Suprapubic skin (tissue), 4 donors: ENCODE data around the gene SCYL3.

Source experiments
- EP300 ChIP-seq: sonication (generic); formaldehyde crosslinking; IDR thresholded peaks from one replicate; pipeline ENCODE4 v1.6.1; 2017; ENCODE audit warnings: antibody characterized with exemption
- POLR2AphosphoS5 ChIP-seq, 3 donors: sonication (generic); formaldehyde crosslinking; IDR thresholded peaks; one replicate each; pipeline ENCODE4 v1.6.1; 2017; ENCODE audit warnings: antibody characterized with exemption in 3 of 3
- TF ChIP-seq, protein P1 (sequence below), 2 donors: fragments of 200-600 bp in 1 of 2; fragments of 450-650 bp in 1 of 2; sonication (generic) in 1 of 2; IDR thresholded peaks; one replicate each; pipeline ENCODE4 v1.5.1; 2016 to 2019; ENCODE audit warnings: antibody characterized with exemption in 2 of 2, mild to moderate bottlenecking in 1 of 2, moderate library complexity in 1 of 2

DNA sequence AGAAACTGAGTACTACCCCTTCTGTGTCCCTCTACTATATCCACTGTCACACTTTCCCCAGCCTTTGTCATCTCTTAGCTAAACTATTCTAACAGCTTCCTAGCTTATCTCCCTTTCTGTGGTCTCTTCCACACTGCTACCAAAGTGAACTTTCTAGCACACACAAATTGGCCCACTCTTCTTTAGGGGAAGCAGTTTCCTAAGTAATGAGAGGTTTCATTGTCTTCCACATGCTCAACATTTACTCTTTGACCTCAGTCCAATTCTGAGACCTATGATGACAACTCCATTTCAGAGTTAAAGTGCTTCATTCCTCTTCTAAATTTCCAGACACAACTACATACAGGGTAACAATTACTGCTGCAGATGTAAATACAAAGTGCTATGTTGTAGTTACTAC is 32.9 kb downstream of the SCYL3 start:
- TF ChIP-seq, protein P1, sequence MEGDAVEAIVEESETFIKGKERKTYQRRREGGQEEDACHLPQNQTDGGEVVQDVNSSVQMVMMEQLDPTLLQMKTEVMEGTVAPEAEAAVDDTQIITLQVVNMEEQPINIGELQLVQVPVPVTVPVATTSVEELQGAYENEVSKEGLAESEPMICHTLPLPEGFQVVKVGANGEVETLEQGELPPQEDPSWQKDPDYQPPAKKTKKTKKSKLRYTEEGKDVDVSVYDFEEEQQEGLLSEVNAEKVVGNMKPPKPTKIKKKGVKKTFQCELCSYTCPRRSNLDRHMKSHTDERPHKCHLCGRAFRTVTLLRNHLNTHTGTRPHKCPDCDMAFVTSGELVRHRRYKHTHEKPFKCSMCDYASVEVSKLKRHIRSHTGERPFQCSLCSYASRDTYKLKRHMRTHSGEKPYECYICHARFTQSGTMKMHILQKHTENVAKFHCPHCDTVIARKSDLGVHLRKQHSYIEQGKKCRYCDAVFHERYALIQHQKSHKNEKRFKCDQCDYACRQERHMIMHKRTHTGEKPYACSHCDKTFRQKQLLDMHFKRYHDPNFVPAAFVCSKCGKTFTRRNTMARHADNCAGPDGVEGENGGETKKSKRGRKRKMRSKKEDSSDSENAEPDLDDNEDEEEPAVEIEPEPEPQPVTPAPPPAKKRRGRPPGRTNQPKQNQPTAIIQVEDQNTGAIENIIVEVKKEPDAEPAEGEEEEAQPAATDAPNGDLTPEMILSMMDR (IDR thresholded peaks at IDR 0.05), result no peak
- no peak for TF ChIP-seq EP300
- no peak for TF ChIP-seq POLR2AphosphoS5 (IDR thresholded peaks at IDR 0.05)
